Hepatocyte (in vitro differentiated cells): ENCODE results near the gene DTNA. TPM values are rescaled to one million over a fixed set of nuclear protein-coding genes. Genes with fewer than 3 reads are reported as not detected.

Experiments used
- DNase-seq: peaks from one replicate; pipeline ENCODE4 v3.0.0-alpha.2; 2016; ENCODE audit warnings: low spot score
- H2AFZ ChIP-seq: fragments of 200-600 bp; sonication (generic); 2 replicates; pipeline ENCODE4 v1.6.0; 2016; ENCODE audit warnings: antibody characterized with exemption, mild to moderate bottlenecking
- H3K27ac ChIP-seq: fragments of 200-600 bp; sonication (generic); 2 replicates; pipeline ENCODE4 v1.5.1; 2016; ENCODE audit warnings: mild to moderate bottlenecking
- H3K27me3 ChIP-seq: fragments of 200-600 bp; sonication (generic); 2 replicates; pipeline ENCODE4 v1.6.1; 2016
- H3K36me3 ChIP-seq: fragments of 200-600 bp; sonication (generic); replicated peaks from 2 replicates; pipeline ENCODE4 v1.5.1; 2016; ENCODE audit warnings: low read depth; ENCODE audit not compliant: insufficient read depth
- H3K4me1 ChIP-seq: fragments of 200-600 bp; sonication (generic); 2 replicates; pipeline ENCODE4 v1.5.1; 2016; ENCODE audit warnings: mild to moderate bottlenecking, moderate library complexity; ENCODE audit not compliant: insufficient read depth
- H3K4me2 ChIP-seq: fragments of 200-600 bp; sonication (generic); 2 replicates; pipeline ENCODE4 v1.6.0; 2016
- H3K4me3 ChIP-seq: fragments of 200-600 bp; sonication (generic); 2 replicates; pipeline ENCODE4 v1.5.1; 2016; ENCODE audit warnings: mild to moderate bottlenecking
- H3K79me2 ChIP-seq: fragments of 200-600 bp; sonication (generic); 2 replicates; pipeline ENCODE4 v1.6.0; 2017; ENCODE audit warnings: mild to moderate bottlenecking
- H3K9me2 ChIP-seq: fragments of 200-600 bp; sonication (generic); replicated peaks from 2 replicates; pipeline ENCODE4 v1.6.0; 2017; ENCODE audit warnings: mild to moderate bottlenecking; ENCODE audit not compliant: insufficient read depth
- H3K9me3 ChIP-seq: fragments of 200-600 bp; sonication (generic); 2 replicates; pipeline ENCODE4 v1.5.1; 2016; ENCODE audit warnings: low read depth, mild to moderate bottlenecking
- H4K20me1 ChIP-seq: fragments of 200-600 bp; sonication (generic); 2 replicates; pipeline ENCODE4 v1.6.0; 2016; ENCODE audit warnings: mild to moderate bottlenecking; ENCODE audit not compliant: insufficient read depth, poor library complexity, severe bottlenecking
- EZH2 ChIP-seq: fragments of 200-600 bp; sonication (generic); IDR thresholded peaks from 2 replicates; pipeline ENCODE4 v1.6.1; 2016; ENCODE audit warnings: antibody characterized with exemption, mild to moderate bottlenecking, borderline replicate concordance
- EZH2phosphoT487 ChIP-seq: fragments of 200-600 bp; sonication (generic); IDR thresholded peaks from one replicate; pipeline ENCODE4 v1.6.1; 2018; ENCODE audit warnings: antibody characterized with exemption, mild to moderate bottlenecking, low read depth, moderate library complexity; ENCODE audit not compliant: unreplicated experiment, severe bottlenecking
- WGBS: methylation state at CpG from one replicate; pipeline ENCODE4 v1.1.6; 2016; ENCODE audit warnings: low lambda C conversion rate; ENCODE audit errors: missing lambda C conversion rate; 5-methylcytosine and 5-hydroxymethylcytosine counted together
- polyA plus RNA-seq: library from polyadenylated mRNA; unstranded; fragments of >200 nt; fragmentation: Nextera tagmentation; extraction: Ambion mirVana; gene quantifications from 2 replicates; pipeline ENCODE4 v1.2.1, GENCODE V29; 2016
- total RNA-seq: library from RNA; depleted of rRNA; stranded (reverse); fragments of >200 nt; gene quantifications from 2 replicates; pipeline ENCODE4 v1.2.3, GENCODE V29; 2014
- TF ChIP-seq, protein P1 (sequence below): fragments of 200-600 bp; sonication (generic); IDR thresholded peaks from 2 replicates; pipeline ENCODE4 v1.5.1; 2016; ENCODE audit warnings: antibody characterized with exemption, mild to moderate bottlenecking; ENCODE audit not compliant: poor library complexity

DTNA gene
- total and polyA plus RNA-seq, 2 experiments from 2014 or later = 18.3 to 34.0 TPM

GRCh38 chr18:34872066-34872465, 162.0 kb downstream of the DTNA start:
- Histone ChIP-seq H3K4me2 (no peak overlapping the region), H3K4me3 (no peak overlapping the region), H3K9me3 (no peaks in the 10 kb centered on the region), H4K20me1 (no peaks in the 10 kb centered on the region), H2AFZ (no peak overlapping the region), H3K27ac (no peak overlapping the region), H3K27me3 (no peaks in the 10 kb centered on the region), H3K79me2 (no peaks in the 10 kb centered on the region), H3K9me2 (no peaks in the 10 kb centered on the region), H3K36me3 (no peaks in the 10 kb centered on the region), H3K4me1 (no peaks in the 10 kb centered on the region)
- DNase-seq = no peak
- 85% methylated on average over 1 of the region's 1 CpG for WGBS
- TF ChIP-seq, protein P1, sequence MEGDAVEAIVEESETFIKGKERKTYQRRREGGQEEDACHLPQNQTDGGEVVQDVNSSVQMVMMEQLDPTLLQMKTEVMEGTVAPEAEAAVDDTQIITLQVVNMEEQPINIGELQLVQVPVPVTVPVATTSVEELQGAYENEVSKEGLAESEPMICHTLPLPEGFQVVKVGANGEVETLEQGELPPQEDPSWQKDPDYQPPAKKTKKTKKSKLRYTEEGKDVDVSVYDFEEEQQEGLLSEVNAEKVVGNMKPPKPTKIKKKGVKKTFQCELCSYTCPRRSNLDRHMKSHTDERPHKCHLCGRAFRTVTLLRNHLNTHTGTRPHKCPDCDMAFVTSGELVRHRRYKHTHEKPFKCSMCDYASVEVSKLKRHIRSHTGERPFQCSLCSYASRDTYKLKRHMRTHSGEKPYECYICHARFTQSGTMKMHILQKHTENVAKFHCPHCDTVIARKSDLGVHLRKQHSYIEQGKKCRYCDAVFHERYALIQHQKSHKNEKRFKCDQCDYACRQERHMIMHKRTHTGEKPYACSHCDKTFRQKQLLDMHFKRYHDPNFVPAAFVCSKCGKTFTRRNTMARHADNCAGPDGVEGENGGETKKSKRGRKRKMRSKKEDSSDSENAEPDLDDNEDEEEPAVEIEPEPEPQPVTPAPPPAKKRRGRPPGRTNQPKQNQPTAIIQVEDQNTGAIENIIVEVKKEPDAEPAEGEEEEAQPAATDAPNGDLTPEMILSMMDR = no peak
- TF ChIP-seq EZH2 = no peak
- no peak for TF ChIP-seq EZH2phosphoT487

DNA sequence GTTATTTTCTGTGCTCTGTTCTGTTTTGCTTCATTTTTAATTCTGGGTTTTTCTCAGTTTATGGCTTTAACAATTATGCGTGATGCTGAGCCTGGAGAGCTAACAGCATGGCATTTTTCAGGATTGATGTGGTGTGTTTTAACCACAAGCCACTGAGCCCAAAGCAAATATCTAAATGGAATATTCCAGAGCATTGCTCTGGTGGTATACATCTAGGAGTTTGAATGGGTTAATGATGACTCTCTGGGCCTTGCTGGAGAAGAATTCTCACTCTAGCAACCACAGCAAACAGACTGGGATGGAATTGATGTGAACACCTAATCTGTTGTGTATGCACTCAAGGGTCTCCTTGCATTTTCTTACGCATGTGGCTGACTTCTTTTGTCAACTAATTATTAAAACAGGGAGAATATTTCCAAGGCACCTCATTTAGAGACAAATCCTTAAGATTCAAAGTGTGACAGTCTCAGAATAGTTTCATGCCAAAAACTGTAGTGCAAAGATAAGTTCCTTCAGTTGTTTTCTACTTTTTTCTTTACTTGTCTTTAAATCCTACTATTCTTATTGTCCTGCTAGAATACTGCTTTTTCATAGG, 164.0 kb downstream of the DTNA start:
- TF ChIP-seq EZH2 = no peak
- no peak for TF ChIP-seq EZH2phosphoT487
- TF ChIP-seq, protein P1 = no peak
- Histone ChIP-seq H3K4me2 (no peak overlapping the region), H3K79me2 (no peaks in the 10 kb centered on the region), H3K36me3 (no peaks in the 10 kb centered on the region), H2AFZ (no peak overlapping the region), H3K27me3 (no peaks in the 10 kb centered on the region), H3K9me2 (no peaks in the 10 kb centered on the region), H3K4me1 (no peaks in the 10 kb centered on the region), H4K20me1 (no peaks in the 10 kb centered on the region), H3K4me3 (no peak overlapping the region), H3K27ac (no peak overlapping the region), H3K9me3 (no peaks in the 10 kb centered on the region)
- 84% methylated on average over 2 of the region's 2 CpGs for WGBS
- no peak for DNase-seq

DNA sequence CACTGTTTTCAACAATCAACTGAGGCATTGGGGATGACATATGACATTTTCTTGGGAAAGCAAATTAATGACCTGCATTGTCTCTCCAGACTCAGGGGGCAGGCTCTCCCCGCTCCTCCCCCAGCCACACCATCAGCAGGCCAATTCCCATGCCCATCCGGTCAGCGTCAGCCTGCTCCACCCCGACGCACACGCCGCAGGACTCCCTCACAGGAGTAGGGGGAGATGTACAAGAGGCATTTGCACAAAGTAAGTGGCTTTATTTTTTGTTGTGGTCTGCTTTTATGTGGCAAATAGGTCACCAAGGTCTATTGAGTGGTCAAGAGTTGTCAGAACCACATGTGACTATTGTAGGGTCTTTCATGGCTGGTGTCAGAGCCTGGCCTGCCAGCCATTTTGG, 165.1 kb downstream of the DTNA start:
- Histone ChIP-seq H3K27ac (no peak overlapping the region), H2AFZ (no peak overlapping the region), H3K9me2 (no peaks in the 10 kb centered on the region), H4K20me1 (no peaks in the 10 kb centered on the region), H3K36me3 (no peaks in the 10 kb centered on the region), H3K4me2 (no peak overlapping the region), H3K9me3 (no peaks in the 10 kb centered on the region), H3K4me3 (no peak overlapping the region), H3K27me3 (no peaks in the 10 kb centered on the region), H3K4me1 (no peaks in the 10 kb centered on the region), H3K79me2 (no peaks in the 10 kb centered on the region)
- no peak for DNase-seq
- WGBS = 89% methylated on average over 7 of the region's 7 CpGs
- no peak for TF ChIP-seq EZH2
- no peak for TF ChIP-seq EZH2phosphoT487
- TF ChIP-seq, protein P1 = no peak

- no peak overlapping the region for H2AFZ ChIP-seq
- 80% methylated on average over 1 of the region's 1 CpG for WGBS
- no peak overlapping the region for H3K4me2 ChIP-seq
- TF ChIP-seq, protein P1 = no peak
- no peak for TF ChIP-seq EZH2phosphoT487
- H3K27me3 ChIP-seq = no peaks in the 10 kb centered on the region
- no peaks in the 10 kb centered on the region for H3K4me1 ChIP-seq
- no peak overlapping the region for H3K27ac ChIP-seq
- no peaks in the 10 kb centered on the region for H3K79me2 ChIP-seq
- H3K9me3 ChIP-seq = no peaks in the 10 kb centered on the region
- H3K36me3 ChIP-seq = no peaks in the 10 kb centered on the region
- H3K9me2 ChIP-seq = no peaks in the 10 kb centered on the region
- no peaks in the 10 kb centered on the region for H4K20me1 ChIP-seq
- no peak for DNase-seq
- H3K4me3 ChIP-seq = no peak overlapping the region
Measured at GRCh38 chr18:34880403-34880802, 170.3 kb downstream of the DTNA start.
